AG04449 (cell line): ENCODE data around the gene ARHGAP33.

Source experiments
- CTCF ChIA-PET: fragments of 350-600 bp; formaldehyde crosslinking; extraction: SDS; loops from one replicate; lab custom pipeline; 2021; ENCODE audit warnings: antibody characterized with exemption; lab: Yijun Ruan, JAX
- POLR2A ChIA-PET: fragments of 400-600, 350-600 bp; formaldehyde crosslinking; extraction: SDS; loops from one replicate; lab custom pipeline; 2020; ENCODE audit warnings: antibody characterized with exemption, inconsistent platforms; lab: Yijun Ruan, JAX
- DNase-seq: peaks from one replicate; pipeline ENCODE4 v3.0.0-alpha.2; 2010; ENCODE audit warnings: low read depth, low spot score
- H3K4me3 ChIP-seq: 2 replicates; pipeline ENCODE4 v1.5.1; 2011; ENCODE audit warnings: low read depth, mild to moderate bottlenecking, control low read depth, low read length
- TF ChIP-seq, protein P1 (sequence below): IDR thresholded peaks from one replicate; pipeline ENCODE4 v1.5.1; 2011; ENCODE audit warnings: mild to moderate bottlenecking, moderate library complexity, low read length, control low read depth, inconsistent platforms; ENCODE audit not compliant: insufficient read depth; ENCODE audit errors: missing control alignments

The ARHGAP33 gene

GRCh38 chr19:35742121-35742724 is 33.1 kb upstream of the ARHGAP33 start, which contains the start of gene IGFLR1:
IGFLR1 (minus strand) TSS chr19:35742452; CDS start chr19:35741180, 1,272 bp downstream.
- ChIA-PET CTCF (interaction anchor here (1.3 kb wide), 1 partner anchor 49 kb away, joined by 4 read pairs; no protein-coding TSS in a partner anchor), POLR2A (interaction anchor here (0.8 kb wide), 1 partner anchor 40 kb away, joined by 3 read pairs; no protein-coding TSS in a partner anchor)
- TF ChIP-seq, protein P1, sequence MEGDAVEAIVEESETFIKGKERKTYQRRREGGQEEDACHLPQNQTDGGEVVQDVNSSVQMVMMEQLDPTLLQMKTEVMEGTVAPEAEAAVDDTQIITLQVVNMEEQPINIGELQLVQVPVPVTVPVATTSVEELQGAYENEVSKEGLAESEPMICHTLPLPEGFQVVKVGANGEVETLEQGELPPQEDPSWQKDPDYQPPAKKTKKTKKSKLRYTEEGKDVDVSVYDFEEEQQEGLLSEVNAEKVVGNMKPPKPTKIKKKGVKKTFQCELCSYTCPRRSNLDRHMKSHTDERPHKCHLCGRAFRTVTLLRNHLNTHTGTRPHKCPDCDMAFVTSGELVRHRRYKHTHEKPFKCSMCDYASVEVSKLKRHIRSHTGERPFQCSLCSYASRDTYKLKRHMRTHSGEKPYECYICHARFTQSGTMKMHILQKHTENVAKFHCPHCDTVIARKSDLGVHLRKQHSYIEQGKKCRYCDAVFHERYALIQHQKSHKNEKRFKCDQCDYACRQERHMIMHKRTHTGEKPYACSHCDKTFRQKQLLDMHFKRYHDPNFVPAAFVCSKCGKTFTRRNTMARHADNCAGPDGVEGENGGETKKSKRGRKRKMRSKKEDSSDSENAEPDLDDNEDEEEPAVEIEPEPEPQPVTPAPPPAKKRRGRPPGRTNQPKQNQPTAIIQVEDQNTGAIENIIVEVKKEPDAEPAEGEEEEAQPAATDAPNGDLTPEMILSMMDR: no peak
- H3K4me3 ChIP-seq: peak within 1 kb of the TSS; percentile 69; the same call in 1 of the 2 replicates
- DNase-seq: no peak

GRCh38 chr19:35743640-35744429 is 31.5 kb upstream of the ARHGAP33 start:
- TF ChIP-seq, protein P1: no peak
- ChIA-PET CTCF (interaction anchor here (1.3 to 1.6 kb wide), 4 partner anchors 26 to 189 kb away, joined by 3 to 8 read pairs (median 6); partner anchors contain the start of gene KMT2B), POLR2A (interaction anchor here (0.9 to 2.4 kb wide), 2 partner anchors 13 kb away, joined by 3 to 7 read pairs; partner anchors contain the start of gene HSPB6)
- no peak overlapping the region for H3K4me3 ChIP-seq
- no peak for DNase-seq

GRCh38 chr19:35744430-35745327 is 30.7 kb upstream of the ARHGAP33 start:
- POLR2A ChIA-PET: interaction anchor here (0.5 to 2.4 kb wide), 6 partner anchors 12 to 186 kb away, joined by 3 to 7 read pairs (median 4); partner anchors contain the start of gene HSPB6

DNA sequence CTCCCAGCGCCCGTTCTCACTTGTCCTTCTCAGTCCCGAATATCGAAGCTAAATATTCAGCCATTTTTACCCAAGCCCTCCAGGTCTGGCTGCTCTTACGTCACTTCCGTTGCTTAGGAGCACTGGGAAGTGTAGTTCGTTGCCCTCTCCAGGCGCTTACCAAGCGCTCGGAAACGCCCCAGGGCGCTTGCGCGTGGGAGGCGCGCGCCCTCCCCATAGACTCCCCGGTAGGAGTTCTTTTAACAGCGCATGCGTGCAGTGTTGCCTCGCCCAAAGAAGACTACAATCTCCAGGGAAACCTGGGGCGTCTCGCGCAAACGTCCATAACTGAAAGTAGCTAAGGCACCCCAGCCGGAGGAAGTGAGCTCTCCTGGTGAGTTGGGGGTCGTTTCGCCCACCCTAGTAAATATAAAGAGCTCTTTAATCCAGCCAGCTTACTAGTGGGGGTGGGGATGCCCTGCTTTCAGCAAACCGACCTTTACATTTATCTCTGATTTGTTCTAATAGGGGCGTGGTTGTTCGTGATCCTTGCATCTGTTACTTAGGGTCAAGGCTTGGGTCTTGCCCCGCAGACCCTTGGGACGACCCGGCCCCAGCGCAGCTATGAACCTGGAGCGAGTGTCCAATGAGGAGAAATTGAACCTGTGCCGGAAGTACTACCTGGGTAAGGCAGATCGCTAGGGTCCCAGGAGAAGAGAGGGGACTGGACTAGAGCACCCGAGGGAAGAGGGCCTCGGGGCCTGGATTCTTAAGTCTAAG is 29.9 kb upstream of the ARHGAP33 start, which contains the start of the genes PSENEN and U2AF1L4:
Gene PSENEN (plus strand): TSS at position 324 of the 759 bp plus-strand sequence. CDS start 280 bp downstream, at position 604.
Gene U2AF1L4 (minus strand): TSS at position 91 of the 759 bp plus-strand sequence. CDS start 27 bp downstream, at position 64.
- CTCF ChIA-PET: interaction anchor here (1.0 to 1.6 kb wide), 5 partner anchors 12 to 187 kb away, joined by 3 to 8 read pairs (median 4); partner anchors contain the start of gene PROSER3

More at GRCh38 chr19:35744430-35745327, 30.7 kb upstream of the ARHGAP33 start:
- peak overlapping the region; percentile 88 for H3K4me3 ChIP-seq
- TF ChIP-seq, protein P1: peak; percentile 55
- peak; percentile 67 for DNase-seq
- CTCF ChIA-PET: interaction anchor here (1.0 to 1.6 kb wide), 6 partner anchors 13 to 188 kb away, joined by 4 to 8 read pairs (median 5); partner anchors contain the start of genes KMT2B and PROSER3

More for the DNA sequence above, 29.9 kb upstream of the ARHGAP33 start, which contains the start of the genes PSENEN and U2AF1L4:
- H3K4me3 ChIP-seq: peak within 1 kb of the TSS; percentile 88
- POLR2A ChIA-PET: interaction anchor here (0.6 to 2.4 kb wide), 5 partner anchors 11 to 186 kb away, joined by 3 to 7 read pairs (median 3); partner anchors contain the start of gene HSPB6
- TF ChIP-seq, protein P1: no peak
- peak; percentile 97 for DNase-seq
